ENCODE measurements around the gene ING5.

Gene ING5

GRCh38 chr2:241760301-241760771 lies 58.5 kb downstream of the ING5 start:
- no peak for TF ChIP-seq CTCF (IDR thresholded peaks at IDR 0.05)
- DNase-seq (ENCODE audit: low spot score) = no peak
- no peak overlapping the region for H3K4me3 ChIP-seq
- H3K27ac ChIP-seq = no peak overlapping the region

- TF ChIP-seq CTCF (IDR thresholded peaks at IDR 0.05) = no peak
- DNase-seq (ENCODE audit: low spot score) = no peak
- H3K27ac ChIP-seq = no peak overlapping the region
- H3K4me3 ChIP-seq = no peak overlapping the region
Measured at GRCh38 chr2:241762321-241762932, 60.6 kb downstream of the ING5 start.

- no peak overlapping the region for H3K4me3 ChIP-seq
- H3K27ac ChIP-seq = no peak overlapping the region
- DNase-seq (ENCODE audit: low spot score) = no peak
- TF ChIP-seq CTCF (IDR thresholded peaks at IDR 0.05) = no peak
Measured at GRCh38 chr2:241762933-241763369, 61.1 kb downstream of the ING5 start.

- no peak for DNase-seq (ENCODE audit: low spot score)
- Histone ChIP-seq H3K27ac (no peak overlapping the region), H3K4me3 (no peak overlapping the region)
- no peak for TF ChIP-seq CTCF (IDR thresholded peaks at IDR 0.05)
Measured at GRCh38 chr2:241763551-241764274, 61.9 kb downstream of the ING5 start.

GRCh38 chr2:241764275-241765241 lies 62.7 kb downstream of the ING5 start:
- Histone ChIP-seq H3K4me3 (no peak overlapping the region), H3K27ac (no peak overlapping the region)
- TF ChIP-seq CTCF (IDR thresholded peaks at IDR 0.05) = no peak
- peak; percentile 50 for DNase-seq (ENCODE audit: low spot score)

GRCh38 chr2:241767464-241768250 lies 65.8 kb downstream of the ING5 start:
- DNase-seq (ENCODE audit: low spot score) = peak; percentile 69
- no peak overlapping the region for H3K4me3 ChIP-seq
- no peak for TF ChIP-seq CTCF (IDR thresholded peaks at IDR 0.05)
- no peak overlapping the region for H3K27ac ChIP-seq

Measured in coronary artery (tissue), 2 donors.